GM23248 (cell line): ENCODE results near the gene ATP7A.

Experiments
- EZH2 ChIP-seq: fragments of 200-600 bp; sonication (generic); IDR thresholded peaks from 2 replicates; pipeline ENCODE4 v1.6.1; 2018; ENCODE audit warnings: antibody characterized with exemption, mild to moderate bottlenecking; ENCODE audit not compliant: insufficient read depth, poor library complexity, severe bottlenecking
- EZH2phosphoT487 ChIP-seq: fragments of 200-600 bp; sonication (generic); IDR thresholded peaks from 2 replicates; pipeline ENCODE4 v1.6.1; 2018; ENCODE audit warnings: antibody characterized with exemption, moderate library complexity, mild to moderate bottlenecking, low read depth; ENCODE audit not compliant: insufficient read depth

DNA sequence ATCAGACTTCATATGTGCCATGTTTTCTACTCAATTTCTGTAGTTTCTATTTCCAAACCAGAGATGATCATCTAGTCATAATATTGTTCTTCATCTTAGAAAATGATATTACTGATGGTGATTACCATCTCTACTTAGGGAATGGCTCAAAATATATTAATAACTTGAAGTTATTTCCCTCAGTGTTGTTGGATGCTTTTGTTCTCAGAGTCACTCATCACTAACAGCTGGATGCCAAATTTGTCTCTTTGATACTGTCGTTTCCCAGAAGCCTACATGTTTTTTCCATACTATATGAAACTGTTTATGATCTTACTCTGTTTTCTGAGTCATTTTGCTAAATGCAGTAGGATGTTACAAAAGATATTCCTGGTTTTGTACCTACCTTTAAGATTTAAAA is 50.1 kb downstream of the ATP7A start:
- TF ChIP-seq EZH2phosphoT487 (no peak), EZH2 (no peak)
